Measurements from ENCODE around the gene MRPL20.
"Not testable (repeated sequence)": the region's sequence is repeated elsewhere in the genome, so short reads cannot be mapped to it uniquely, and the experiment has no call there.

- not testable (repeated sequence) for TF ChIP-seq CTCF (IDR thresholded peaks at IDR 0.05); ZFX (IDR thresholded peaks at IDR 0.05; ENCODE audit: borderline replicate concordance)
Observed at GRCh38 chr1:1450616-1451015, 43.5 kb upstream of the MRPL20 start.

All from 22Rv1 (cell line).